ENCODE data around the gene ZNF500. TPM values are rescaled to one million over a fixed set of nuclear protein-coding genes. Genes with fewer than 3 reads are reported as not detected.
A peak's percentile ranks its signal among the peaks of the same experiment; 100 is the strongest.

Gene ZNF500
- total and polyA plus RNA-seq, 2 donors (not counting 1 experiment from before 2014, with no cell fraction given) = 12.0 to 26.5 TPM

DNA sequence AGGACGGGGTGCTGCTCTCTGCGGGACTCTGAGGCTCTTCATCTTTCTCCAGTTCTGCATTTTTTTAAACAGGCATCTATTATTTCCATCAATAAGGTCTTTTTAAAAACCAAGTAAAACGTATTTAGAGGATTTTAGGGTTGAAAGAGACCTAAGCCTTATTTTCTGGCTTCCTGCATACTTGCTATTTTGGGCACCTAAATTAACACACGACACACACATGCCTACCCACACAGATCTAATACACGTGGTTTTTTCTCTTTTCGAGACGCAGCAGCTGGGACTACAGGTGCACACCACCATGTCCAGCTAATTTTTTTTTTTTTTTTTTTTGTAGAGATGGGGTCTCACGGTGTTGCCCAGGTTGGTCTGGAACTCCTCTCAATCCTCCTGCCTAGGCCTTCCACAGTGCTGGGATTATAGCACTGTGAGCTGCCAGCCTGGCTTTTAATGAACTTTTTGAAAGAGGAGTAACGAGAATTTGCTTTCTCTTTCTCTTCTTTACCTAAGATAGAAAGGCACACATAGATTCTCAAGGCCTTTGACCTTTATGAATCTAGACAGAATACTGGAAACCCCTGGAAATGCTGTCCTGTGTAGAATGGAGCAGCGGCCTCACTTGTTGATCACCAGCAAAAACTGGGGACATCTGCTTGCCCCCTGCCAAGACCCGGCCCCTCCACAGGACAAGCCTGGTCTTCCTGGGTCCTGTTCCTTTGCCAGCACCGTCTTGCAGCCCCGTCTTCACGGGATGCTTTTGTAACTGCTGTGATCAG, 18.9 kb downstream of the ZNF500 start:
- no peak overlapping the region for H3K27ac ChIP-seq (ENCODE audit: low read length in 2 of 2)
- H3K4me1 ChIP-seq (ENCODE audit: control insufficient read depth in 2 of 2, insufficient read depth in 2 of 2, low read length in 2 of 2) = peaks cover 0 to 22% of the 10 kb centered on the region in 2 donors
- Mint-ChIP-seq H3K4me1 (peaks cover 28% of the 10 kb centered on the region), H3K4me3 (peak overlapping the region; percentile 7), H3K27ac (peak overlapping the region; percentile 20), H3K27me3 (peaks cover 4% of the 10 kb centered on the region), H3K9me3 (ENCODE audit: insufficient read depth) (no peaks in the 10 kb centered on the region)
- H3K79me2 ChIP-seq (ENCODE audit: control insufficient read depth, insufficient read depth, low read length) = peaks cover 3% of the 10 kb centered on the region
- H3K27me3 ChIP-seq (replicated peaks in 1 of 4; ENCODE audit: control extremely low read depth in 1 of 4, control insufficient read depth in 3 of 4, insufficient read depth in 4 of 4, low read length in 3 of 4) = peaks cover 0 to 2% (median 0%) of the 10 kb centered on the region in 4 experiments
- intact Hi-C loops (cut with micrococcal nuclease) = no loop called here
- peaks cover 2 to 23% of the 10 kb centered on the region in 2 experiments for H3K36me3 ChIP-seq (replicated peaks in 1 of 2; ENCODE audit: control extremely low read depth in 1 of 2, control insufficient read depth in 1 of 2, extremely low read depth in 1 of 2, insufficient read depth in 2 of 2, low read length in 1 of 2)
- DNase-seq (no peak), ATAC-seq (ENCODE audit: low read depth) (no peak)
- H3K4me2 ChIP-seq (replicated peaks; ENCODE audit: low read depth, low read length, poor library complexity, severe bottlenecking) = no peak overlapping the region
- CTCF ChIA-PET = no interaction called here
- 89% methylated on average over 3 of the region's 14 CpGs for WGBS (ENCODE audit: insufficient coverage)
- H3K9ac ChIP-seq (ENCODE audit: low read length) = no peak overlapping the region
- POLR2A ChIA-PET = no interaction called here
- no peak overlapping the region for H2AFZ ChIP-seq (ENCODE audit: insufficient read depth, low read depth, low read length, poor library complexity, severe bottlenecking)
- H3K9me3 ChIP-seq (ENCODE audit: control extremely low read depth in 1 of 3, control insufficient read depth in 2 of 3, insufficient read depth in 1 of 3, low read length in 2 of 3) = no peaks in the 10 kb centered on the region
- H3K4me3 ChIP-seq (ENCODE audit: control extremely low read depth in 1 of 5, extremely low read depth in 1 of 5, insufficient read depth in 1 of 5, low read depth in 2 of 5, low read length in 4 of 5) = no peak overlapping the region
- H4K20me1 ChIP-seq (ENCODE audit: control insufficient read depth, insufficient read depth, low read length, poor library complexity, severe bottlenecking) = no peaks in the 10 kb centered on the region
- no peak for TF ChIP-seq EZH2 (IDR thresholded peaks at IDR 0.05; ENCODE audit: borderline replicate concordance, insufficient read depth, low read depth, low read length, poor library complexity, severe bottlenecking)
- TF ChIP-seq, protein P1, sequence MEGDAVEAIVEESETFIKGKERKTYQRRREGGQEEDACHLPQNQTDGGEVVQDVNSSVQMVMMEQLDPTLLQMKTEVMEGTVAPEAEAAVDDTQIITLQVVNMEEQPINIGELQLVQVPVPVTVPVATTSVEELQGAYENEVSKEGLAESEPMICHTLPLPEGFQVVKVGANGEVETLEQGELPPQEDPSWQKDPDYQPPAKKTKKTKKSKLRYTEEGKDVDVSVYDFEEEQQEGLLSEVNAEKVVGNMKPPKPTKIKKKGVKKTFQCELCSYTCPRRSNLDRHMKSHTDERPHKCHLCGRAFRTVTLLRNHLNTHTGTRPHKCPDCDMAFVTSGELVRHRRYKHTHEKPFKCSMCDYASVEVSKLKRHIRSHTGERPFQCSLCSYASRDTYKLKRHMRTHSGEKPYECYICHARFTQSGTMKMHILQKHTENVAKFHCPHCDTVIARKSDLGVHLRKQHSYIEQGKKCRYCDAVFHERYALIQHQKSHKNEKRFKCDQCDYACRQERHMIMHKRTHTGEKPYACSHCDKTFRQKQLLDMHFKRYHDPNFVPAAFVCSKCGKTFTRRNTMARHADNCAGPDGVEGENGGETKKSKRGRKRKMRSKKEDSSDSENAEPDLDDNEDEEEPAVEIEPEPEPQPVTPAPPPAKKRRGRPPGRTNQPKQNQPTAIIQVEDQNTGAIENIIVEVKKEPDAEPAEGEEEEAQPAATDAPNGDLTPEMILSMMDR (IDR thresholded peaks at IDR 0.05) = no peak

DNA sequence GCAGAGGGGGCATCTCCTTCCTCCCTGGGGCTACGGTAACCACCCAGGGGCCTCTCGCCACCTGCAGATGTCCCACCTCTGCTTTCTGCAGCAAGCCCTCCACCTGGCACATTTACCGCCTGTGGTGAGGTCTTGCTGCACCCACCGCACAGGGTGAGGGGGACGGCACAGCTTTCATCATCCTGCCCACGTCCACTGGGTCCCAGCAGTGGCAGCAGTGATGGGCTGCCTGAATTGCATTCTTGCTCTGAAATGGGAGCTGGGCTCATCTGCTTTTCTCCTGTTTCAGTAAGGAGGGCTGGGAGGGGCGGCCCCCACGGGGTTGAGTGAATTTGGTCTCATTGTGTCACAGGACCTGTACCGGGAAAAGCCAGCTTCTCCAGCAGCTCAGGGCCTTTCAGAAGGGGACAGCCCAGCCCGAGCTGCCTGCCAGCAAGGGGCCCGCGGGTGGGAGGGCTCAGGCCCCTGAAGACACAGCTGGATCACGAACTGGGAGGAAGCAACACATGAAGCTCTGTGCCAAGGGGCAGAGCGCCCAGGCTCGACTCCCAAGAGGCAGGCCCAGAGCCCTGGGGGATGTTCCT, 19.9 kb downstream of the ZNF500 start:
- Histone ChIP-seq H3K27me3 (replicated peaks in 1 of 4; ENCODE audit: control extremely low read depth in 1 of 4, control insufficient read depth in 3 of 4, insufficient read depth in 4 of 4, low read length in 3 of 4) (peaks cover 0 to 5% (median 2%) of the 10 kb centered on the region in 4 experiments), H2AFZ (ENCODE audit: insufficient read depth, low read depth, low read length, poor library complexity, severe bottlenecking) (no peak overlapping the region), H4K20me1 (ENCODE audit: control insufficient read depth, insufficient read depth, low read length, poor library complexity, severe bottlenecking) (no peaks in the 10 kb centered on the region), H3K79me2 (ENCODE audit: control insufficient read depth, insufficient read depth, low read length) (no peaks in the 10 kb centered on the region), H3K27ac (ENCODE audit: low read length in 2 of 2) (no peak overlapping the region), H3K9ac (ENCODE audit: low read length) (no peak overlapping the region), H3K4me1 (ENCODE audit: control insufficient read depth in 2 of 2, insufficient read depth in 2 of 2, low read length in 2 of 2) (peaks cover 0 to 23% of the 10 kb centered on the region in 2 donors), H3K4me3 (ENCODE audit: control extremely low read depth in 1 of 5, extremely low read depth in 1 of 5, insufficient read depth in 1 of 5, low read depth in 2 of 5, low read length in 4 of 5) (no peak overlapping the region), H3K9me3 (ENCODE audit: control extremely low read depth in 1 of 3, control insufficient read depth in 2 of 3, insufficient read depth in 1 of 3, low read length in 2 of 3) (no peaks in the 10 kb centered on the region), H3K36me3 (replicated peaks in 1 of 2; ENCODE audit: control extremely low read depth in 1 of 2, control insufficient read depth in 1 of 2, extremely low read depth in 1 of 2, insufficient read depth in 2 of 2, low read length in 1 of 2) (peaks cover 2 to 13% of the 10 kb centered on the region in 2 experiments), H3K4me2 (replicated peaks; ENCODE audit: low read depth, low read length, poor library complexity, severe bottlenecking) (no peak overlapping the region)
- no peak for DNase-seq
- Mint-ChIP-seq H3K27me3 (peaks cover 4% of the 10 kb centered on the region), H3K9me3 (ENCODE audit: insufficient read depth) (no peaks in the 10 kb centered on the region), H3K4me1 (peaks cover 29% of the 10 kb centered on the region), H3K27ac (no peak overlapping the region), H3K4me3 (no peak overlapping the region)
- ATAC-seq (ENCODE audit: low read depth) = no peak
- 36% methylated on average over 15 of the region's 15 CpGs for WGBS (ENCODE audit: insufficient coverage)
- intact Hi-C loops (cut with micrococcal nuclease) = no loop called here
- ChIA-PET CTCF (no interaction called here), POLR2A (interaction anchor here (0.7 kb wide), 1 partner anchor 109 kb away, joined by 3 read pairs; no protein-coding TSS in a partner anchor)
- TF ChIP-seq EZH2 (IDR thresholded peaks at IDR 0.05; ENCODE audit: borderline replicate concordance, insufficient read depth, low read depth, low read length, poor library complexity, severe bottlenecking) = no peak
- TF ChIP-seq, protein P1 (IDR thresholded peaks at IDR 0.05) = no peak

All from B cell (primary cell).